Measurements from ENCODE around the gene ADCY2.

The ADCY2 gene

GRCh38 chr5:7678030-7678429 is 282.1 kb downstream of the ADCY2 start:
- intact Hi-C loops (cut with DNase I), result no loop called here
- DNase-seq, result no peak

- intact Hi-C loops (cut with DNase I), result no loop called here
- no peak for DNase-seq
Measured at GRCh38 chr5:7679663-7680062, 283.7 kb downstream of the ADCY2 start.

GRCh38 chr5:7680260-7680659 is 284.3 kb downstream of the ADCY2 start:
- intact Hi-C loops (cut with DNase I), result no loop called here
- DNase-seq, result no peak

GRCh38 chr5:7682379-7682778 is 286.4 kb downstream of the ADCY2 start:
- no peak for DNase-seq
- intact Hi-C loops (cut with DNase I), result no loop called here

- no peak for DNase-seq
- intact Hi-C loops (cut with DNase I), result no loop called here
Measured at GRCh38 chr5:7683753-7684152, 287.8 kb downstream of the ADCY2 start.

- intact Hi-C loops (cut with DNase I), result no loop called here
- no peak for DNase-seq
Measured at GRCh38 chr5:7684826-7685225, 288.9 kb downstream of the ADCY2 start.

GRCh38 chr5:7686794-7687193 is 290.9 kb downstream of the ADCY2 start:
- intact Hi-C loops (cut with DNase I), result no loop called here
- no peak for DNase-seq

GRCh38 chr5:7690557-7690956 is 294.6 kb downstream of the ADCY2 start:
- no peak for DNase-seq
- intact Hi-C loops (cut with DNase I), result no loop called here

GRCh38 chr5:7705261-7705660 is 309.3 kb downstream of the ADCY2 start:
- no peak for DNase-seq
- intact Hi-C loops (cut with DNase I), result no loop called here

- intact Hi-C loops (cut with DNase I), result no loop called here
- no peak for DNase-seq
Measured at GRCh38 chr5:7705736-7706135, 309.8 kb downstream of the ADCY2 start.

- intact Hi-C loops (cut with DNase I), result no loop called here
- no peak for DNase-seq
Measured at GRCh38 chr5:7706256-7706655, 310.3 kb downstream of the ADCY2 start.

GRCh38 chr5:7714119-7714518 is 318.2 kb downstream of the ADCY2 start:
- intact Hi-C loops (cut with DNase I), result no loop called here
- no peak for DNase-seq

GRCh38 chr5:7714697-7715096 is 318.8 kb downstream of the ADCY2 start:
- intact Hi-C loops (cut with DNase I), result no loop called here
- no peak for DNase-seq

GRCh38 chr5:7717691-7718090 is 321.8 kb downstream of the ADCY2 start:
- intact Hi-C loops (cut with DNase I), result no loop called here
- no peak for DNase-seq

GRCh38 chr5:7728076-7728475 is 332.1 kb downstream of the ADCY2 start:
- no peak for DNase-seq
- intact Hi-C loops (cut with DNase I), result no loop called here

GRCh38 chr5:7741415-7742065 is 345.6 kb downstream of the ADCY2 start:
- no peak for DNase-seq
- intact Hi-C loops (cut with DNase I), result no loop called here

GRCh38 chr5:7742241-7742656 is 346.3 kb downstream of the ADCY2 start:
- DNase-seq, result peak in 3 of 42 donors; percentile 16 to 52 (median 25)
- intact Hi-C loops (cut with DNase I), result no loop called here

GRCh38 chr5:7745882-7746610 is 350.1 kb downstream of the ADCY2 start:
- intact Hi-C loops (cut with DNase I), result no loop called here

GRCh38 chr5:7747728-7748127 is 351.8 kb downstream of the ADCY2 start:
- intact Hi-C loops (cut with DNase I), result no loop called here
- no peak for DNase-seq

More at GRCh38 chr5:7745882-7746610, 350.1 kb downstream of the ADCY2 start:
- DNase-seq, result peak; percentile 61 to 90 (median 80)

GRCh38 chr5:7749626-7750025 is 353.7 kb downstream of the ADCY2 start:
- intact Hi-C loops (cut with DNase I), result no loop called here
- no peak for DNase-seq

- intact Hi-C loops (cut with DNase I), result no loop called here
- no peak for DNase-seq
Measured at GRCh38 chr5:7751874-7752273, 355.9 kb downstream of the ADCY2 start.
